Activated B cell treated with CpG ODN at 0.5 μM for 24 hours (primary cell): ENCODE measurements around the gene STAMBPL1. TPM values are rescaled to one million over a fixed set of nuclear protein-coding genes. Genes with fewer than 3 reads are reported as not detected.

Experiments used
- ATAC-seq: fragments of 200-7000 bp; cut with Tn5 transposase; one replicate; pipeline ENCODE4 v1.10.0; 2021; ENCODE audit warnings: low read depth, mild to moderate bottlenecking, moderate library complexity
- CTCF ChIA-PET: fragments of 350-600 bp; sonication (Branson Sonifier 250); formaldehyde crosslinking; loops from one replicate; lab custom pipeline; 2021; ENCODE audit warnings: antibody characterized with exemption; lab: Charles Lee
- POLR2A ChIA-PET: fragments of 350-600 bp; sonication (Branson Sonifier 250); formaldehyde crosslinking; loops from one replicate; lab custom pipeline; 2021; ENCODE audit warnings: antibody characterized with exemption; lab: Charles Lee
- DNase-seq: peaks from one replicate; pipeline ENCODE4 v3.0.0; 2022
- H3K27ac Mint-ChIP-seq: one replicate; pipeline ENCODE4 v1.8.0; 2020; ENCODE audit warnings: mixed read lengths
- H3K27me3 Mint-ChIP-seq: one replicate; pipeline ENCODE4 v1.8.0; 2021; ENCODE audit warnings: mixed read lengths
- H3K36me3 Mint-ChIP-seq: one replicate; pipeline ENCODE4 v1.8.0; 2021; ENCODE audit warnings: low read depth, mixed read lengths
- H3K4me1 Mint-ChIP-seq: one replicate; pipeline ENCODE4 v1.8.0; 2021; ENCODE audit warnings: mixed read lengths
- H3K4me3 Mint-ChIP-seq: one replicate; pipeline ENCODE4 v1.8.0; 2020; ENCODE audit warnings: mild to moderate bottlenecking, mixed read lengths
- H3K9me3 Mint-ChIP-seq: one replicate; pipeline ENCODE4 v1.8.0; 2020; ENCODE audit warnings: mixed read lengths
- CTCF ChIP-seq: fragments of 200-600 bp; IDR thresholded peaks from one replicate; pipeline ENCODE4 v1.8.0; 2022; ENCODE audit warnings: antibody characterized with exemption, mild to moderate bottlenecking
- intact Hi-C: fragments of 100-400 bp; cut with micrococcal nuclease; formaldehyde crosslinking; loops from one replicate; pipeline ENCODE4 v1.15.1; 2024
- total RNA-seq: library from RNA; stranded (reverse); gene quantifications from 2 replicates; pipeline ENCODE4 v1.2.3, GENCODE V29; 2022

STAMBPL1 gene
- total RNA-seq, 1 donor from 2014 or later, result 44.5 TPM

DNA sequence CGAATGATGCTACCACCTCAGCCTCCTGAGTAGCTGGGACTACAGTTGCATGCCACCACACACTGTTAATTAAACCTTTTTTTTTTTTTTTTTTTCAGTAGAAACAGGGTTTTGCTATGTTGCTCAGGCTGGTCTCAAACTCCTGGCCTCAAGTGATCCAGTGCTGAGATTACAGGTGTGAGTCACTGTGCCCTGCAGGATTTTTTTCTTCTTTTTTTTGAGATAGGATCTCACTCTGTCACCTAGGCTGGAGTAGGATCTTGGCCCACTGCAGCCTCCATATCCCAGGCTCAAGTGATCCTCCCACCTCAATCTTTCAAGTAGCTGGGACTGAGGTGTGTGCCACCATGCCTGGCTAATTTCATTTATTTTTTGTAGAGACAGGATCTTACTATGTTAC is 66.2 kb downstream of the STAMBPL1 start:
- H3K27me3 Mint-ChIP-seq, result no peaks in the 10 kb centered on the region
- CTCF ChIA-PET, result interaction anchor here (6.2 kb wide), 1 partner anchor 13 kb away, joined by 47 read pairs; no protein-coding TSS in a partner anchor
- no peak for TF ChIP-seq CTCF
- peaks cover 9% of the 10 kb centered on the region for H3K36me3 Mint-ChIP-seq
- intact Hi-C loops, result no loop called here
- DNase-seq, result no peak
- H3K4me1 Mint-ChIP-seq, result peaks cover 17% of the 10 kb centered on the region
- H3K9me3 Mint-ChIP-seq, result no peaks in the 10 kb centered on the region
- POLR2A ChIA-PET, result no interaction called here
- H3K4me3 Mint-ChIP-seq, result no peak overlapping the region
- H3K27ac Mint-ChIP-seq, result no peak overlapping the region
- no peak for ATAC-seq

- no peaks in the 10 kb centered on the region for H3K9me3 Mint-ChIP-seq
- H3K27ac Mint-ChIP-seq, result no peak overlapping the region
- intact Hi-C loops, result no loop called here
- no peak for DNase-seq
- no peak for TF ChIP-seq CTCF
- peaks cover 17% of the 10 kb centered on the region for H3K4me1 Mint-ChIP-seq
- peaks cover 8% of the 10 kb centered on the region for H3K36me3 Mint-ChIP-seq
- POLR2A ChIA-PET, result no interaction called here
- H3K4me3 Mint-ChIP-seq, result no peak overlapping the region
- no peaks in the 10 kb centered on the region for H3K27me3 Mint-ChIP-seq
- CTCF ChIA-PET, result interaction anchor here (6.2 kb wide), 1 partner anchor 14 kb away, joined by 47 read pairs; no protein-coding TSS in a partner anchor
- no peak for ATAC-seq
Measured at GRCh38 chr10:88946965-88947590, 67.0 kb downstream of the STAMBPL1 start.

GRCh38 chr10:88949051-88949450 is 69.0 kb downstream of the STAMBPL1 start:
- Mint-ChIP-seq H3K4me3 (no peak overlapping the region), H3K9me3 (peaks cover 4% of the 10 kb centered on the region), H3K27me3 (no peaks in the 10 kb centered on the region), H3K27ac (no peak overlapping the region), H3K4me1 (peaks cover 18% of the 10 kb centered on the region), H3K36me3 (peaks cover 9% of the 10 kb centered on the region)
- DNase-seq (no peak), ATAC-seq (no peak)
- no peak for TF ChIP-seq CTCF
- ChIA-PET CTCF (interaction anchor here (1.6 kb wide), 1 partner anchor 16 kb away, joined by 3 read pairs; no protein-coding TSS in a partner anchor), POLR2A (no interaction called here)
- intact Hi-C loops, result no loop called here

DNA sequence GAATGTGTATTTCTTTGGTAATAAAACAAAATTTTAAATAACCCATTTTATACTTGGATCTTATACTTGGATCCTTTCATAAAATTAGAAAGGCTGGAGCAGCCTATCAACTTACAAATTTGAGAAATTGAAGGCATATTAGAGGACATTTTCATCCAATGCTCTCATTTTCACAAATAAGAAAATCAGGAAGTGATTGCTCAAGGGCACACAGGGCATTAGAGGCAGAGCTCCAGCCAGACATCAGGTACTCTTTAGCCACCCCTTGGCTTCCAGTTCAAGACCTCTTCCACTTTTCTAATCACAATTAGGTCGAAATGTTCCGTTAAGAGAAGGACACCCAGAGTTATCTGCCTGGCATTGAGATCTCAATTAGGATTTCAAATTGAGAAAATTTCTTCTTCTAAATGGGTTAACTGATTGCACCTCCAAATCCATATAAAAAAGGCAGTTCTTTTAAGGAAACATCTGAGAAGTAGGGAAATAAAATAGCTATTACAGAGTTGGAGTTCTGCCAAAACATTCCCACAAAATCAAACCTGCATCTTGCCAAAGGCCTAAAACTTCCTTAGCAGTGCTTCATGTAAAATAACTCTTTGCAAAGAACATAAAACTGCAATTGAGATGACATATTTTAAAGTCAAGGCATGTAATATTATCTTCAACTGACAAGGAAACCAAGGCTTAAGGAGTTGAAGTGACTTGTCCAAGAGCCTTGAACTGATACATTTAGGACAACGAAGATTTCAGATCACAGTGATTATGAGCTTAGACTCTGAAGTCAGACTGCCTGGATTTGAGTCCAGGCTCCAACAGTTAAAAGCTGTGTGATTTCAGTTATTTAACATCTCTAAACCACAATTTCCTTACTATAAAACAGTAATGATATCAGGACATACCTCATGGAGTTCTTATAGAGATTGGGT is 70.1 kb downstream of the STAMBPL1 start:
- Mint-ChIP-seq H3K4me1 (peaks cover 8% of the 10 kb centered on the region), H3K36me3 (peaks cover 13% of the 10 kb centered on the region), H3K27me3 (no peaks in the 10 kb centered on the region), H3K4me3 (no peak overlapping the region), H3K27ac (no peak overlapping the region), H3K9me3 (peaks cover 7% of the 10 kb centered on the region)
- ATAC-seq (no peak), DNase-seq (no peak)
- POLR2A ChIA-PET, result no interaction called here
- intact Hi-C loops, result no loop called here
- TF ChIP-seq CTCF, result no peak
- CTCF ChIA-PET, result interaction anchor here (0.9 to 1.6 kb wide), 2 partner anchors 15 to 17 kb away, joined by 3 read pairs; no protein-coding TSS in a partner anchor

GRCh38 chr10:88952647-88953111 is 72.6 kb downstream of the STAMBPL1 start, which contains the start of gene ACTA2:
Gene ACTA2, minus strand, starts transcription at chr10:88952773. Its CDS starts 3,843 bp downstream, at chr10:88948930.
- ATAC-seq (no peak), DNase-seq (no peak)
- Mint-ChIP-seq H3K9me3 (peaks cover 7% of the 10 kb centered on the region), H3K4me1 (peaks cover 2% of the 10 kb centered on the region), H3K36me3 (peaks cover 13% of the 10 kb centered on the region), H3K4me3 (no peak within 1 kb of the TSS), H3K27me3 (no peaks in the 10 kb centered on the region), H3K27ac (no peak within 1 kb of the TSS)
- intact Hi-C loops, result no loop called here
- CTCF ChIA-PET, result no interaction called here
- POLR2A ChIA-PET, result no interaction called here
- TF ChIP-seq CTCF, result no peak
